Peyer's patch (tissue), 4 donors: Measurements from ENCODE around the gene ST8SIA1. TPM values are rescaled to one million over a fixed set of nuclear protein-coding genes. Genes with fewer than 3 reads are reported as not detected.
A peak's percentile ranks its signal among the peaks of the same experiment; 100 is the strongest.

ENCODE experiments used
- DNase-seq, 3 donors: peaks; one replicate each; pipeline ENCODE4 v3.0.0-alpha.2; 2017 to 2019
- H3K27ac ChIP-seq, 4 donors: fragments of 200-600 bp; sonication (generic); one replicate each; pipeline ENCODE4 v1.5.1; 2016 to 2019
- H3K27me3 ChIP-seq, 2 donors: fragments of 200-600 bp; sonication (generic); one replicate each; pipeline ENCODE4 v1.5.1; 2019
- H3K36me3 ChIP-seq, 3 donors: fragments of 200-600 bp; sonication (generic); one replicate each; pipeline ENCODE4 v1.5.1; 2016 to 2019
- H3K4me1 ChIP-seq, 4 donors: fragments of 200-600 bp; sonication (generic); one replicate each; pipeline ENCODE4 v1.5.1; 2016 to 2019
- H3K4me3 ChIP-seq, 4 donors: fragments of 200-600 bp; sonication (generic); 1 replicate in 3 of 4; 2 replicates in 1 of 4; pipeline ENCODE4 v1.5.1; 2016 to 2019; ENCODE audit warnings: mild to moderate bottlenecking in 1 of 4
- H3K9me3 ChIP-seq, 4 donors: fragments of 200-600 bp; sonication (generic); one replicate each; pipeline ENCODE4 v1.5.1; 2016 to 2019; ENCODE audit warnings: mild to moderate bottlenecking in 1 of 4
- CTCF ChIP-seq, 6 experiments: fragments of 450-650 bp in 4 of 6; fragments of 200-600 bp in 2 of 6; sonication (generic) in 1 of 6; IDR thresholded peaks; one replicate each; pipeline ENCODE4 v1.5.1; 2017 to 2019; ENCODE audit warnings: antibody characterized with exemption in 6 of 6, mild to moderate bottlenecking in 3 of 6, moderate library complexity in 1 of 6
- POLR2A ChIP-seq, 2 donors: fragments of 450-650 bp; IDR thresholded peaks; one replicate each; pipeline ENCODE4 v1.5.1; 2017; ENCODE audit warnings: antibody characterized with exemption in 2 of 2, mild to moderate bottlenecking in 2 of 2, moderate library complexity in 2 of 2
- total RNA-seq, 4 donors: library from RNA; depleted of rRNA; stranded (reverse); fragments of >200 nt; gene quantifications; one replicate each; pipeline ENCODE4 v1.1.0, GENCODE V29; 2016

The ST8SIA1 gene
- total RNA-seq, 4 donors from 2014 or later, result 1.2 to 11.6 (median 1.9) TPM

GRCh38 chr12:22339691-22340090, 5.2 kb upstream of the ST8SIA1 start:
- no peak for DNase-seq
- H3K4me3 ChIP-seq, result no peak overlapping the region
- TF ChIP-seq CTCF (IDR thresholded peaks at IDR 0.05) (no peak), POLR2A (IDR thresholded peaks at IDR 0.05) (no peak)
- H3K4me1 ChIP-seq, result peaks cover 0 to 4% (median 0%) of the 10 kb centered on the region in 4 donors
- no peak overlapping the region for H3K27ac ChIP-seq
- H3K36me3 ChIP-seq, result no peaks in the 10 kb centered on the region
- H3K27me3 ChIP-seq, result no peaks in the 10 kb centered on the region
- H3K9me3 ChIP-seq, result no peaks in the 10 kb centered on the region

- H3K4me3 ChIP-seq, result peak overlapping the region in 3 of 4 donors; percentile 41 to 63 (median 59)
- H3K27me3 ChIP-seq, result peaks cover 0 to 8% of the 10 kb centered on the region in 2 donors
- no peaks in the 10 kb centered on the region for H3K9me3 ChIP-seq
- H3K27ac ChIP-seq, result peak overlapping the region in 2 of 4 donors; percentile 65 to 76
- no peak for DNase-seq
- H3K36me3 ChIP-seq, result no peaks in the 10 kb centered on the region
- peaks cover 0 to 10% (median 0%) of the 10 kb centered on the region in 4 donors for H3K4me1 ChIP-seq
- TF ChIP-seq POLR2A (IDR thresholded peaks at IDR 0.05) (no peak), CTCF (IDR thresholded peaks at IDR 0.05) (no peak)
Measured at GRCh38 chr12:22335794-22336166, 1.3 kb upstream of the ST8SIA1 start.

GRCh38 chr12:22333713-22334409, 646 bp downstream of the ST8SIA1 start:
- Histone ChIP-seq H3K27me3 (peaks cover 0 to 8% of the 10 kb centered on the region in 2 donors), H3K4me1 (peaks cover 0 to 10% (median 0%) of the 10 kb centered on the region in 4 donors), H3K9me3 (no peaks in the 10 kb centered on the region), H3K4me3 (peak overlapping the region; percentile 41 to 63 (median 50)), H3K36me3 (no peaks in the 10 kb centered on the region), H3K27ac (peak overlapping the region in 2 of 4 donors; percentile 70 to 76)
- no peak for DNase-seq
- TF ChIP-seq CTCF (IDR thresholded peaks at IDR 0.05), result no peak
- no peak for TF ChIP-seq POLR2A (IDR thresholded peaks at IDR 0.05)

GRCh38 chr12:22333186-22333712, 1.3 kb downstream of the ST8SIA1 start:
- Histone ChIP-seq H3K27me3 (peaks cover 0 to 8% of the 10 kb centered on the region in 2 donors), H3K27ac (peak overlapping the region in 1 of 4 donors; percentile 76), H3K9me3 (no peaks in the 10 kb centered on the region), H3K4me1 (peaks cover 0 to 10% (median 0%) of the 10 kb centered on the region in 4 donors), H3K36me3 (no peaks in the 10 kb centered on the region), H3K4me3 (peak overlapping the region; percentile 41 to 63 (median 50))
- DNase-seq, result no peak
- no peak for TF ChIP-seq POLR2A (IDR thresholded peaks at IDR 0.05)
- TF ChIP-seq CTCF (IDR thresholded peaks at IDR 0.05), result no peak

- Histone ChIP-seq H3K27me3 (peaks cover 0 to 8% of the 10 kb centered on the region in 2 donors), H3K36me3 (no peaks in the 10 kb centered on the region), H3K27ac (no peak overlapping the region), H3K4me3 (peak overlapping the region in 1 of 4 donors; percentile 59), H3K9me3 (no peaks in the 10 kb centered on the region), H3K4me1 (peaks cover 0 to 10% (median 0%) of the 10 kb centered on the region in 4 donors)
- DNase-seq, result no peak
- TF ChIP-seq CTCF (IDR thresholded peaks at IDR 0.05) (no peak), POLR2A (IDR thresholded peaks at IDR 0.05) (no peak)
Measured at GRCh38 chr12:22332202-22332601, 2.3 kb downstream of the ST8SIA1 start.
